ENCODE measurements around the gene LRCH1. TPM values are rescaled to one million over a fixed set of nuclear protein-coding genes. Genes with fewer than 3 reads are reported as not detected.

The LRCH1 gene
- total and polyA plus RNA-seq, 5 donors = 4.8 to 11.4 (median 10.2) TPM

GRCh38 chr13:46617885-46618284 is 64.9 kb downstream of the LRCH1 start:
- Histone ChIP-seq H3K9me3 (ENCODE audit: control insufficient read depth, low read length) (no peaks in the 10 kb centered on the region), H3K4me1 (ENCODE audit: control insufficient read depth, insufficient read depth, low read length) (peaks cover 10% of the 10 kb centered on the region), H3K27ac (ENCODE audit: low read length) (no peak overlapping the region), H3K27me3 (ENCODE audit: control insufficient read depth, insufficient read depth) (no peaks in the 10 kb centered on the region), H3K4me3 (ENCODE audit: low read length) (no peak overlapping the region)
- DNase-seq (no peak), ATAC-seq (no peak)
- intact Hi-C loops (cut with DNase I) = loop anchor here in 1 of 4 donors (10.0 kb wide), 1 partner anchor 47 kb away; no protein-coding TSS in a partner anchor
- 98% methylated on average over 5 of the region's 5 CpGs for WGBS

DNA sequence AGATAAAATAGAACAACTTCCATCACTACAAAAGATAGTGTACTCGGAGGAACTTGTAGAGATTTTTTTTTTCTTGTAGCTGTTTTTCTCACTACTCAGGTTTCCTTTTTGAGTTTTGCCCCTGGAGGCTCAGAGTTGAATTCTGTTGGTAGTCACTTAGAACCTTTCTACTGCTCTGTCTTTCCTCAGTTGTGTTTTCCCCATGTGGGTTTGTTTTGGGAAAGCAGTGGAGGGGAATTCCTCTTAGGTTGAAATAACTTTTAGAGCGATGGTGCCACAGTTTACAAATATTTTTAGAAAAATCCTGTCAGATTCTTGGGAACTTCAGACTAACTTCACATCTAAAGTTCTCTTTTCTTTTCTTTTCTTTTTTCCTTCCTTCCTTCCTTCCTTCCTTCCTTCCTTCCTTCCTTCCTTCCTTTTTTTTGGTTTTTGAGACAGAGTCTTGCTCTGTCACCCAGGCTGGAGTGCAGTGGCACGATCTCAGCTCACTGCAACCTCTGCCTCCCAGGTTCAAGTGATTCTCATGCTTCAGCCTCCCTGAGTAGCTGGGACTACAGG is 65.8 kb downstream of the LRCH1 start:
- Histone ChIP-seq H3K4me3 (ENCODE audit: low read length) (no peak overlapping the region), H3K9me3 (ENCODE audit: control insufficient read depth, low read length) (no peaks in the 10 kb centered on the region), H3K4me1 (ENCODE audit: control insufficient read depth, insufficient read depth, low read length) (peaks cover 9% of the 10 kb centered on the region), H3K27ac (ENCODE audit: low read length) (no peak overlapping the region), H3K27me3 (ENCODE audit: control insufficient read depth, insufficient read depth) (no peaks in the 10 kb centered on the region)
- intact Hi-C loops (cut with DNase I) = loop anchor here in 1 of 4 donors (10.0 kb wide), 1 partner anchor 46 kb away; no protein-coding TSS in a partner anchor
- WGBS = 73% methylated on average over 3 of the region's 3 CpGs
- no peak for DNase-seq
- no peak for ATAC-seq

GRCh38 chr13:46620029-46620428 is 67.1 kb downstream of the LRCH1 start:
- no peak for ATAC-seq

DNA sequence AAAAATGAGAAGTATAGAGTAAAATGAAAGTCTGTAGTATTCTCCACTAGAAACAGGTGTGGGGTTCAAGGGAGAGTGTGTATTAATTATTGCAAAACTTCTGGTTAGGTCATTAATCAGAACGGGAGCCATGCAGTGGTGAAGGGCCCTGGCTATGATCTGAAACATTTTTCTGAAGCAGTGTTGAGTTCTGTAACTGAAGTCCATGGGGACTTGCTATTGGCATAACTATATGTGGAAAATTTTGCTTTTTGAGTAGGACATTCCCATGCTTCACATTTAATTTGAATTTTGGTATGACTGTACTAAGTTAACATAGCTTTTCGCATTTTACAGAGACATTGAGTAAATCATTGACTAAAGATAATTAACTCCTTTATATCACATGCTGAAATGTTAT is 67.5 kb downstream of the LRCH1 start:
- Histone ChIP-seq H3K4me1 (ENCODE audit: control insufficient read depth, insufficient read depth, low read length) (peaks cover 6% of the 10 kb centered on the region), H3K4me3 (ENCODE audit: low read length) (no peak overlapping the region), H3K9me3 (ENCODE audit: control insufficient read depth, low read length) (no peaks in the 10 kb centered on the region), H3K27ac (ENCODE audit: low read length) (no peak overlapping the region), H3K27me3 (ENCODE audit: control insufficient read depth, insufficient read depth) (no peaks in the 10 kb centered on the region)
- DNase-seq (no peak), ATAC-seq (peak; percentile 22 to 32)
- 58% methylated on average over 2 of the region's 2 CpGs for WGBS
- intact Hi-C loops (cut with DNase I) = no loop called here

More at GRCh38 chr13:46620029-46620428, 67.1 kb downstream of the LRCH1 start:
- Histone ChIP-seq H3K4me1 (ENCODE audit: control insufficient read depth, insufficient read depth, low read length) (peaks cover 8% of the 10 kb centered on the region), H3K4me3 (ENCODE audit: low read length) (no peak overlapping the region), H3K9me3 (ENCODE audit: control insufficient read depth, low read length) (no peaks in the 10 kb centered on the region), H3K27ac (ENCODE audit: low read length) (no peak overlapping the region), H3K27me3 (ENCODE audit: control insufficient read depth, insufficient read depth) (no peaks in the 10 kb centered on the region)
- WGBS = 93% methylated on average over 5 of the region's 5 CpGs
- no peak for DNase-seq
- intact Hi-C loops (cut with DNase I) = no loop called here

DNA sequence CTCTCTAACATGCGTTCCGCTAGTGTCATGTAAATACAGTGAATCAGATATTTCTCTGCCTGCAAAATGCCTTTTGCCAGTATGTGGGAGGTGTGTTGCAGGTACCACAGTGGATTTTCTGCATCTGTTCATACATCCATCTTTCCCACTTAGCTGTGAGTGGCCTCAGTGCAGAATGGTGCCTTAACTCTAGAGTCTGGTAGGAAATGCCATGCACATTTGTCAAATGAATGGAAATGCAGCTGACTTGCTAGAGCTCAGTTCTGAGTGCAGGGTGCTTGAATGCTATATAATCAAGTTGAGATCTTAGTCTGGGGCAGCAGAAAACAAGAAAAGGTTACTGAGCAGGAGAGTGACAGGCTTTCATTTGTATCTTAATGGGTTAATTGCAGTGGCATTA is 68.2 kb downstream of the LRCH1 start:
- Histone ChIP-seq H3K27me3 (ENCODE audit: control insufficient read depth, insufficient read depth) (no peaks in the 10 kb centered on the region), H3K4me1 (ENCODE audit: control insufficient read depth, insufficient read depth, low read length) (peaks cover 6% of the 10 kb centered on the region), H3K27ac (ENCODE audit: low read length) (no peak overlapping the region), H3K4me3 (ENCODE audit: low read length) (no peak overlapping the region), H3K9me3 (ENCODE audit: control insufficient read depth, low read length) (no peaks in the 10 kb centered on the region)
- ATAC-seq (no peak), DNase-seq (no peak)
- 97% methylated on average over 2 of the region's 2 CpGs for WGBS
- intact Hi-C loops (cut with DNase I) = no loop called here

GRCh38 chr13:46621792-46622629 is 69.0 kb downstream of the LRCH1 start:
- intact Hi-C loops (cut with DNase I) = no loop called here
- Histone ChIP-seq H3K27ac (ENCODE audit: low read length) (no peak overlapping the region), H3K4me3 (ENCODE audit: low read length) (no peak overlapping the region), H3K27me3 (ENCODE audit: control insufficient read depth, insufficient read depth) (no peaks in the 10 kb centered on the region), H3K4me1 (ENCODE audit: control insufficient read depth, insufficient read depth, low read length) (peaks cover 4% of the 10 kb centered on the region), H3K9me3 (ENCODE audit: control insufficient read depth, low read length) (no peaks in the 10 kb centered on the region)
- ATAC-seq = no peak
- DNase-seq = no peak
- 70% methylated on average over 4 of the region's 4 CpGs for WGBS

DNA sequence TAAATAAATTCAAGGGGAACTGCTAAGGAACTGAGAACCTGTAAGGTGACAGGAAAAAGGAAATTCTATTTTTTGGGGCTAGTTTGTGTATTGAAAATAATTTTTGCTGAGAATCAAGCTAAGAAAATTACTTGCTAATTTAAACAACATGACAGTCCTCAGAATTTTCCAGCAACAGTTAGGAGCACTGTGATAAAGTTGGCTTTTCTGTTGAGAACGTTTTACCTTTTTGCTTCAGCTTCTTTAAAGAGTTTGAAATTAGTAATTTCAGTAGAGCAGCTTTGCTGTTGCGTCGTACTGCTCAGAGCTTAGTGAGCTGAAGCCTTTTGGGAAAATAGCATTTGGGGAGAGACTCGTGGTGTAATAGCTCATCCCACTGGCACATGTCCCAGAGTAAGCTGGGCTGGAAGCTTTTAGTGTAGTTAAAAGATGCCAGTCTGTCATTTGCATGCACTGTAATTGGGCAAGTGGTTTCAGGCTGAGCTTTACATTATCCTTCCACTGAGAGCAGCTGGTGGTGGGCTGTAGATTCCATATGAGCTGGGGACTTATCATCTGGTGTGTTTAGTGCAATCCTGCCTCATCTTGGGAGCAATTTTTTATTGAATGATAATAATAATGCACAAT is 69.8 kb downstream of the LRCH1 start:
- ATAC-seq (peak; percentile 74 to 82), DNase-seq (peak in 2 of 3 donors; percentile 41 to 56)
- intact Hi-C loops (cut with DNase I) = no loop called here
- no peak overlapping the region for H3K4me3 ChIP-seq (ENCODE audit: low read length)
- no peaks in the 10 kb centered on the region for H3K27me3 ChIP-seq (ENCODE audit: control insufficient read depth, insufficient read depth)
- H3K9me3 ChIP-seq (ENCODE audit: control insufficient read depth, low read length) = no peaks in the 10 kb centered on the region
- H3K4me1 ChIP-seq (ENCODE audit: control insufficient read depth, insufficient read depth, low read length) = peaks cover 3% of the 10 kb centered on the region
- H3K27ac ChIP-seq (ENCODE audit: low read length) = no peak overlapping the region
- 11% methylated on average over 4 of the region's 4 CpGs for WGBS

- H3K27ac ChIP-seq (ENCODE audit: low read length) = no peak overlapping the region
- WGBS = 90% methylated on average over 3 of the region's 3 CpGs
- intact Hi-C loops (cut with DNase I) = no loop called here
Observed at GRCh38 chr13:46624353-46624752, 71.4 kb downstream of the LRCH1 start.

GRCh38 chr13:46624821-46625220 is 71.9 kb downstream of the LRCH1 start:
- Histone ChIP-seq H3K4me1 (ENCODE audit: control insufficient read depth, insufficient read depth, low read length) (peaks cover 7% of the 10 kb centered on the region), H3K4me3 (ENCODE audit: low read length) (no peak overlapping the region), H3K27me3 (ENCODE audit: control insufficient read depth, insufficient read depth) (no peaks in the 10 kb centered on the region), H3K27ac (ENCODE audit: low read length) (no peak overlapping the region), H3K9me3 (ENCODE audit: control insufficient read depth, low read length) (no peaks in the 10 kb centered on the region)
- WGBS = 74% methylated on average over 4 of the region's 4 CpGs
- intact Hi-C loops (cut with DNase I) = no loop called here
- DNase-seq (no peak), ATAC-seq (no peak)

More at GRCh38 chr13:46624353-46624752, 71.4 kb downstream of the LRCH1 start:
- DNase-seq (no peak), ATAC-seq (no peak)
- Histone ChIP-seq H3K27me3 (ENCODE audit: control insufficient read depth, insufficient read depth) (no peaks in the 10 kb centered on the region), H3K9me3 (ENCODE audit: control insufficient read depth, low read length) (no peaks in the 10 kb centered on the region), H3K4me3 (ENCODE audit: low read length) (no peak overlapping the region), H3K4me1 (ENCODE audit: control insufficient read depth, insufficient read depth, low read length) (peaks cover 3% of the 10 kb centered on the region)

DNA sequence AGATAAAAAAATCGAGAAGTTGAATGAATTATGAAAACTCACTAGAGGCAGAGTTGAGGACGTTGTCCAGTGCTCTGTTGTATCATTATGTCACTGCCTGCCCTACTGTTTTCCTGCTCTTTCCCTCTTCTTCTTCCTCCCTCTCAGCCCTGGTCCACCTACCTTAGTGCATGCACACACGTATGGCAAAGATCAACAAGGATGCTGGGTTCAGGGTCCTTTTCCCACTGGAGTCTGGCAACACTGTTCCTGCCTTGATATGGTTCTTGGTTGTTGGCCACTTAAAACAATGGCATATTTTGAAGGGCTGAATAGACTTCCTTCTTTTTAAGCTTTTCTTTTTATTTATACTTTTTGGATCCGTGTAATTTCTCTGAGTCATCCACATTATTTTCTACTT is 74.5 kb downstream of the LRCH1 start:
- DNase-seq (no peak), ATAC-seq (no peak)
- intact Hi-C loops (cut with DNase I) = no loop called here
- H3K27me3 ChIP-seq (ENCODE audit: control insufficient read depth, insufficient read depth) = no peaks in the 10 kb centered on the region
- H3K4me1 ChIP-seq (ENCODE audit: control insufficient read depth, insufficient read depth, low read length) = peaks cover 5% of the 10 kb centered on the region
- no peak overlapping the region for H3K4me3 ChIP-seq (ENCODE audit: low read length)
- 54% methylated on average over 4 of the region's 4 CpGs for WGBS
- no peaks in the 10 kb centered on the region for H3K9me3 ChIP-seq (ENCODE audit: control insufficient read depth, low read length)
- no peak overlapping the region for H3K27ac ChIP-seq (ENCODE audit: low read length)

Data from right cardiac atrium (tissue), 5 donors.